Progenitor cell of endocrine pancreas (in vitro differentiated cells): Measurements from ENCODE around the gene ITCH. TPM values are rescaled to one million over a fixed set of nuclear protein-coding genes. Genes with fewer than 3 reads are reported as not detected.
A peak's percentile ranks its signal among the peaks of the same experiment; 100 is the strongest.
"Not testable (repeated sequence)": the region's sequence is repeated elsewhere in the genome, so short reads cannot be mapped to it uniquely, and the experiment has no call there.

Source experiments
- DNase-seq: peaks from one replicate; pipeline ENCODE4 v3.0.0; 2021; ENCODE audit warnings: low spot score; ENCODE audit not compliant: unreplicated experiment
- H3K27ac Mint-ChIP-seq: 2 replicates; pipeline ENCODE4 v1.8.0; 2021; ENCODE audit warnings: mild to moderate bottlenecking, moderate library complexity, mixed read lengths
- H3K27me3 Mint-ChIP-seq: 2 replicates; pipeline ENCODE4 v1.8.0; 2021; ENCODE audit warnings: mixed read lengths
- H3K36me3 Mint-ChIP-seq: 2 replicates; pipeline ENCODE4 v1.8.0; 2022; ENCODE audit warnings: mixed read lengths; ENCODE audit not compliant: insufficient read depth
- H3K4me1 Mint-ChIP-seq: 2 replicates; pipeline ENCODE4 v1.8.0; 2021; ENCODE audit warnings: low read depth, mixed read lengths
- H3K4me3 Mint-ChIP-seq: 2 replicates; pipeline ENCODE4 v1.8.0; 2021; ENCODE audit warnings: low read depth, mild to moderate bottlenecking, moderate library complexity, mixed read lengths
- H3K9me3 Mint-ChIP-seq: 2 replicates; pipeline ENCODE4 v1.8.0; 2021; ENCODE audit warnings: low read depth, mixed read lengths
- total RNA-seq: library from RNA; stranded (reverse); gene quantifications from 2 replicates; pipeline ENCODE4 v1.2.1, GENCODE V29; 2021
- TF ChIP-seq, protein P1 (sequence below): fragments of 200-600 bp; sonication (generic); IDR thresholded peaks from one replicate; pipeline ENCODE4 v1.5.0; 2021; ENCODE audit warnings: antibody characterized with exemption, mild to moderate bottlenecking; ENCODE audit not compliant: unreplicated experiment

The ITCH gene
- total RNA-seq, 1 donor from 2014 or later, result 83.9 TPM

GRCh38 chr20:34410336-34410735, 47.3 kb downstream of the ITCH start:
- Mint-ChIP-seq H3K9me3 (no peaks in the 10 kb centered on the region), H3K36me3 (peaks cover 42% of the 10 kb centered on the region), H3K4me1 (peaks cover 3% of the 10 kb centered on the region), H3K27me3 (no peaks in the 10 kb centered on the region), H3K4me3 (no peak overlapping the region), H3K27ac (no peak overlapping the region)
- no peak for DNase-seq
- TF ChIP-seq, protein P1, sequence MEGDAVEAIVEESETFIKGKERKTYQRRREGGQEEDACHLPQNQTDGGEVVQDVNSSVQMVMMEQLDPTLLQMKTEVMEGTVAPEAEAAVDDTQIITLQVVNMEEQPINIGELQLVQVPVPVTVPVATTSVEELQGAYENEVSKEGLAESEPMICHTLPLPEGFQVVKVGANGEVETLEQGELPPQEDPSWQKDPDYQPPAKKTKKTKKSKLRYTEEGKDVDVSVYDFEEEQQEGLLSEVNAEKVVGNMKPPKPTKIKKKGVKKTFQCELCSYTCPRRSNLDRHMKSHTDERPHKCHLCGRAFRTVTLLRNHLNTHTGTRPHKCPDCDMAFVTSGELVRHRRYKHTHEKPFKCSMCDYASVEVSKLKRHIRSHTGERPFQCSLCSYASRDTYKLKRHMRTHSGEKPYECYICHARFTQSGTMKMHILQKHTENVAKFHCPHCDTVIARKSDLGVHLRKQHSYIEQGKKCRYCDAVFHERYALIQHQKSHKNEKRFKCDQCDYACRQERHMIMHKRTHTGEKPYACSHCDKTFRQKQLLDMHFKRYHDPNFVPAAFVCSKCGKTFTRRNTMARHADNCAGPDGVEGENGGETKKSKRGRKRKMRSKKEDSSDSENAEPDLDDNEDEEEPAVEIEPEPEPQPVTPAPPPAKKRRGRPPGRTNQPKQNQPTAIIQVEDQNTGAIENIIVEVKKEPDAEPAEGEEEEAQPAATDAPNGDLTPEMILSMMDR, result no peak

GRCh38 chr20:34412453-34412852, 49.4 kb downstream of the ITCH start:
- no peaks in the 10 kb centered on the region for H3K27me3 Mint-ChIP-seq
- H3K36me3 Mint-ChIP-seq, result peaks cover 48% of the 10 kb centered on the region

DNA sequence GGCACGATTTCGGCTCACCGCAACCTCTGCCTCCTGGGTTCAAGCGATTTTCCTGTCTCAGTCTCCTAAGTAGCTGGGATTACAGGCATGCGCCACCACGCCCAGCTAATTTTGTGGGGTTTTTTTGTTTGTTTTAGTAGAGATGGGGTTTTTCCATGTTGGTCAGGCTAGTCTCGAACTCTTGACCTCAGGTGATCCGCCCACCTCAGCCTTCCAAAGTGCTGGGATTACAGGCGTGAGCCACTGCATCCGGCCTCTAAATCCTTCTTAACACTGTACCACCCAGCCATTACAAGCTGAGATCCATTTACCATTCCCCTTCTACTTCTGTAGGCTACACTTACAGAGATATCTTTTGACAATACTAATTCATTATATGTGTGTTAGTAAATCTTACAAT, 51.5 kb downstream of the ITCH start:
- H3K4me3 Mint-ChIP-seq, H3K27me3 Mint-ChIP-seq: not testable (repeated sequence)

More at GRCh38 chr20:34412453-34412852, 49.4 kb downstream of the ITCH start:
- no peaks in the 10 kb centered on the region for H3K9me3 Mint-ChIP-seq
- peaks cover 2% of the 10 kb centered on the region for H3K4me1 Mint-ChIP-seq
- H3K27ac Mint-ChIP-seq, result no peak overlapping the region
- no peak overlapping the region for H3K4me3 Mint-ChIP-seq
- no peak for DNase-seq
- TF ChIP-seq, protein P1, result no peak

GRCh38 chr20:34415079-34415478, 52.0 kb downstream of the ITCH start:
- no peaks in the 10 kb centered on the region for H3K4me1 Mint-ChIP-seq
- H3K36me3 Mint-ChIP-seq, result peaks cover 44% of the 10 kb centered on the region
- no peaks in the 10 kb centered on the region for H3K27me3 Mint-ChIP-seq
- H3K4me3 Mint-ChIP-seq, result no peak overlapping the region
- TF ChIP-seq, protein P1, result no peak
- no peak for DNase-seq
- no peaks in the 10 kb centered on the region for H3K9me3 Mint-ChIP-seq
- no peak overlapping the region for H3K27ac Mint-ChIP-seq

More for the DNA sequence above, 51.5 kb downstream of the ITCH start:
- not testable (repeated sequence) for H3K9me3 Mint-ChIP-seq, H3K4me1 Mint-ChIP-seq, H3K27ac Mint-ChIP-seq, DNase-seq
- peaks cover 43% of the 10 kb centered on the region for H3K36me3 Mint-ChIP-seq

GRCh38 chr20:34420146-34420545, 57.1 kb downstream of the ITCH start:
- Mint-ChIP-seq H3K27ac (peak overlapping the region; percentile 3), H3K4me1 (peaks cover 12% of the 10 kb centered on the region), H3K36me3 (peaks cover 50% of the 10 kb centered on the region), H3K9me3 (no peaks in the 10 kb centered on the region), H3K27me3 (no peaks in the 10 kb centered on the region), H3K4me3 (no peak overlapping the region)
- TF ChIP-seq, protein P1, result no peak
- no peak for DNase-seq

GRCh38 chr20:34420975-34421374, 57.9 kb downstream of the ITCH start:
- Mint-ChIP-seq H3K27me3 (no peaks in the 10 kb centered on the region), H3K36me3 (peaks cover 50% of the 10 kb centered on the region), H3K4me1 (peaks cover 21% of the 10 kb centered on the region), H3K9me3 (no peaks in the 10 kb centered on the region), H3K4me3 (no peak overlapping the region), H3K27ac (peak overlapping the region; percentile 31)
- TF ChIP-seq, protein P1, result no peak
- no peak for DNase-seq
